ENCODE results near the gene CPXM2. TPM values are rescaled to one million over a fixed set of nuclear protein-coding genes. Genes with fewer than 3 reads are reported as not detected.

The CPXM2 gene
- 95.0 and 99.2 TPM in 2 replicates for total RNA-seq

DNA sequence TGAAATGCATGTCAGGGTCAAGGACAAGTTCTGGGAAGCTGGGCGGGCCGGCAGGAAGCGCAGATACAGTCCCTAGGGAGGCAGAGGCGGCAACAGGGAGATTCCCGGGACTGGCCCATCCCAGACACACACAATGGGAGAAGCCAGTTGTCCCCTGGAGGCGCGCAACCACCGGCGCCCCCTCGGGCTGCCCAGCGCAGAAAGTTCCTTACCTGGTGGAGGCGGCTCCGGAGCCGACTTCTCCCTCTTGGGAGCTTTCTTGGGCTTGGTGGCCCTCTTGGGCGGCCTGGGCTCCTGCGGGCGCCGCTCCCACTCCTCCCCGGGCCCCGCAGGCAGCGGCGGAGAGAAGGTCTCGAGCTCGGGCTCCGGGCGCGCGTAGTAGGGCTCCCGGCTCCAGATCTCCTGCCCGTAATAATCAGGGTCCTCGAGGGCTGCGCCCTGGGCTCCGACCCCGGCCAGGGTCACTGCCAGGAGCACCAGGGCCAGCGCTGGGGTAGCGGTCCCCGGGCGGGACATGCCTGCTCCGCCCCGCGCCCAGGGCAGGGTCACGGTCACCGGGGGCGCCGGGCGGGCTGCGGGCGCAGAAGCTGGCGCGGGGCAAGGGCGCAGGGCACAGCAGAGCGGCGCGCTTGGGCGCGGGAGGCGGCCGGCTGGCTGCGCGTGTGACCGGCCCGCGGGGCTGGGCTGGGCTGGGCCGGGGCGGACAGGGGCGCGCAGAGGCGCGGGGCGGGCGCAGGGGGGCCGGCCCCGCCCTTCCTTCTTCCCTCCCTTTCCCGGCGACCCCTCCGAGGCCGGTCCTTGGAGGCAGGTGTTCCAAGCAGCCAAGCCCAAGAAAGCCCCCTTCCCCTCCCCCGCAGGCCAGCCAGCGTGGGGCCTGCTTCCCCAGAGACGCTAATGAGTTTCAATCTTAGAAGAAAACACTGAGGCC is at the start of gene CPXM2:
Gene CPXM2 (minus strand): TSS at position 664 of the 928 bp plus-strand sequence. CDS start 148 bp downstream, at position 516.

Other genes with a start within 250 kb of the CPXM2 start
- gene GPR26, start 225.5 kb downstream of the CPXM2 start, total RNA-seq = not detected in 2 replicates
- gene CHST15, start 201.8 kb upstream of the CPXM2 start, total RNA-seq = 4.4 and 14.4 TPM in 2 replicates